Measurements from ENCODE around the gene NLE1.

NLE1 gene

DNA sequence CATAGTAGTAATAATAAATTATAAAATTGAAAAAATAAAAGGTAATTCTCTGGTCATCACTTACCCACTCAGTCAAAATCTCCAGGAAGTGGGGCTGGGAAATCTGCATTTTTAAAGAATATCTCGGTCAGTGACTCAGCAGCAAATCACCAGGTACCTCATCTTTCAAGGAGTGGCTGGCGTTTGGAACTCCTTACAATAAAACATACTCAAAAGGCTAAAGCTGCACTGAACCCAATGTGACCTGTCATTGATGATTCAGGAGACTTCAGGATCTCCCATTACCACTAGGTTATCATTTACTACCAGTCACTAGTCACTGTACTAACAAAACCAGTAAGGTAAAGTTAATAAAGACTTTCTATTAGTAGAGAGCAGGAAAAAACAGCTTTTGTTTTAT, 57.1 kb downstream of the NLE1 start:
- peak; percentile 56 for DNase-seq

DNA sequence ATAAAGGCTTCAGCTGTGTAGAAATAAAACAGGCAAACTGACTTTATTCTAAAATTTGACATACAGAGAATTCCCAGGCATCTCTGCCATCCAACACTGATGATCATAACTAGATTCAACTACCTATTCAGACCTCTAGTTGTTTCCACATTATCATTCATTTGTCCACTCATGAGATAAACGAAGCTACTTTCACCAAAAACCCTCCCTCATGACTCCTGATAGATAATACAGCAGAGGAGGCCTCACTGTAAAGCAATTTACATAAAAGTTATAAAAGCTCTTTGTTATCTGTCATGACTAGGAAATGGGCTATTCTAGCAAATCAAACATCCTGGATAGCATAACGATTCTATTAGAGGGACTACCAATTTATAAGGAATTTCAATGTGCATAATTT, 59.0 kb downstream of the NLE1 start:
- no peak for DNase-seq

DNA sequence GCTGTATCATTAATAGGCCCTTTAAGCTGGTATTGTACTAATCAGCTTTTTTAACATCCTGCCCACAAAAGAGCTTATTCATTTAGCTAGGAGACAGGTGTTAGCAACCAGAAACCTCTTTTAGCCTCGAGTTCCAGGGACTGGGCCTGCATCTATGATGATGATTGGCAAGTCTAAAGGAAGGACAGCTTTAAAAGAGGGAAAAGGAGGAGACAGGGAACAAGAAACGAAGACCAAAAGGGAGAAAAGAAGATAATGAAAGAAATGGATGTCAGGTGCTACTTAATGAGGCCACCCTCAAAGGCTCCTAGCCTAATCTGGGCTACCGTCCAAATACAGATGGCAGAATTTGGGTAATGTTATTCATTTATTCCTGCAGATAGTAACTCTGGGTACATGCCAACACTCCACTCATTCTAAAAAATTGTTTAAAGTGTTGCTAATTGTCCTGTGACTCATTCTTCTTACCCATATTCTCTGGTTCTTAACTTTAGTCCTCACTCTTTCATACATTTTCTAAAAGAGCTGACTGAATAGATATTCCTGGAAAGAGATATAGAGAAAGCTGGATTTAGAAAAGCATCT, 59.9 kb downstream of the NLE1 start:
- peak; percentile 91 for DNase-seq

DNA sequence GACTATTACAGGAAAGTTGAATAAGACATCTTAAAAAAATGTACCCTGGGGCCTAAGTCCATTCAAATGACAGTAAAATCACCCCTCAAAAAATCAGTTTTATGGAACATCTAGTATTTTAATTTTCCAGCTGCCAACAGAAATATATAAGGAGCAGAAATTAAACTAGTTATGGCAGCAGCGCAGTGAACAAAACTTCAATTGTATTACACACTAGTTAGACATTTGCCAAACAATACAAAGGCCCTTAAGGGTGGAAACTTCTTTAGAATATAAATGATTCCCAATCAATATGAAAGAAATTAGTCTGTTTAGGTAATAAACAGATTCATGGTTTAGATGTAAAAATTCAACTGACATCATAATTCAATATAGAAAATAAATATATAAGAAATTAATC, 60.5 kb downstream of the NLE1 start:
- DNase-seq = no peak

DNA sequence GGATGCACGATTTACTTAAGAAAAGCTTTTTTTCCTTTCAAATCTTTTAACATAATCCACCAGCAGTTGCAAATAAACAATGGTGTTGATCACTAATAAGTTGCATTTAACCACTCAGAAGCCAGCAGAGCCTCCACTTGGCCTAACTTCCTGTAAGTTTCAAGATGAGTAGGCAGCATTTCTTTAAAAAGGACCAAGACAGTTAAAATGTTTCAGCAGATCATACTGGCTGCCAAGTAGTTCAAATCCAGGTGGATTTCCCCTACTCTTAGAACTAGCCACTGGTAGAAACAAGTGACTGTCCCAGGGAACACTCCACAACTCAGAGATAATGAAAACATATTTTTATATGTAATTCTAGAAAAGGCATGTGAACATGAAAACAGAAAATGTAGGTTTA, 61.6 kb downstream of the NLE1 start:
- no peak for DNase-seq

DNA sequence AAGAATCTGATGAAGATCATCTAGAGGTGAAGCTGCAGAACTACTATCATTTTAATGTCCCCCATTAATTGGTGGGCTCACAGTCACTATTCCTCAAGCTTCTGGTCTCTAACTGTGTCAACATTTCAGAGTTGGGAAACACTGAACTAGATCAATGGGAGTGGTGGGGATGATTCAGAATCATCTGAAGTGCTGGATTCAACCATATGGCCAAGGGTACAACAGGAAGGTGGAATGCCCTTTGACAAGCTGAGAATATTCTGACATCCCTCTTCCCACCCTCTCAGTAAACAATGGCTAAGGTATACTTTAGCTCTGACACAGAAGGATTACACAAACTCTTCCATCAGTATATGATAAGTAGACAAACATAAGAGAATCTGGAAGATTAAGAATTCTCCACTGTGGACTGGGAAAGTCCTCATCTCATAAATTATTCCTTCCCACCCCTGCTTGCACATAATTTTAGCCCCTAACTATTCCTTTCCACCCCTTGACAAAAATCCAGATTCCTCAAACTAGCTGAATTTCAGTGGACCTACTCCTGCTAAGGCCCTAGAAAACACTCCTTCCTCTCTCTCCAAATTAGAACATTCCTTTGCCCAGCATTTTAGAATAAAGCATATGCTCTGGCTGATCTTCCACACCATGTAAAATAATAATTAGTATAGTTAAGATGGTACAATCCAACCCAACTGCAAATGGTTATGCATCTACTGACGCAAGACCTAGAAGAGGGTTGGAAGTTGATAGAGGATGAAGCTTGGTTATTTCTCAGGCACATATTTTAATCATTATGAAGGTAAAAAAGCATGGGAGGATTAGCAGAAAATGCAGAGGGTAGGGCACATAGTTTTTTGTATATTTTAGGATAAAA, 62.3 kb downstream of the NLE1 start:
- no peak for DNase-seq

Data from fibroblast of skin of right quadriceps (primary cell).